Tibial nerve (tissue), 4 donors: Measurements from ENCODE around the gene SCAPER. TPM values are rescaled to one million over a fixed set of nuclear protein-coding genes. Genes with fewer than 3 reads are reported as not detected.
"Not testable (repeated sequence)": the region's sequence is repeated elsewhere in the genome, so short reads cannot be mapped to it uniquely, and the experiment has no call there.

Experiments used
- DNase-seq, 2 donors: peaks; one replicate each; pipeline ENCODE4 v3.0.0-alpha.2; 2019; ENCODE audit warnings: low spot score in 2 of 2
- H3K27ac ChIP-seq, 4 donors: fragments of 200-600 bp; sonication (generic) in 3 of 4; one replicate each; pipeline ENCODE4 v1.5.1; 2017 to 2019; ENCODE audit warnings: mild to moderate bottlenecking in 1 of 4
- H3K27me3 ChIP-seq, 2 donors: fragments of 200-600 bp; sonication (generic) in 1 of 2; one replicate each; pipeline versions ENCODE4 v1.5.1 to v1.6.0; 2017 to 2019
- H3K36me3 ChIP-seq, 3 donors: fragments of 200-600 bp; sonication (generic); one replicate each; pipeline ENCODE4 v1.5.1; 2018 to 2019
- H3K4me1 ChIP-seq, 4 donors: fragments of 200-600 bp; sonication (generic) in 3 of 4; one replicate each; pipeline ENCODE4 v1.5.1; 2017 to 2019
- H3K4me3 ChIP-seq, 4 donors: fragments of 200-600 bp; sonication (generic) in 3 of 4; one replicate each; pipeline ENCODE4 v1.5.1; 2017 to 2019; ENCODE audit warnings: mild to moderate bottlenecking in 1 of 4, moderate library complexity in 1 of 4
- H3K9me3 ChIP-seq, 4 donors: fragments of 200-600 bp; sonication (generic) in 3 of 4; one replicate each; pipeline ENCODE4 v1.5.1; 2017 to 2019
- CTCF ChIP-seq, 5 experiments: fragments of 200-600 bp in 3 of 5; fragments of 450-650 bp in 2 of 5; sonication (generic) in 3 of 5; IDR thresholded peaks; one replicate each; pipeline ENCODE4 v1.5.1; 2016 to 2019; ENCODE audit warnings: antibody characterized with exemption in 5 of 5, mild to moderate bottlenecking in 3 of 5, moderate library complexity in 2 of 5
- EP300 ChIP-seq, 2 donors: sonication (generic); formaldehyde crosslinking; IDR thresholded peaks; one replicate each; pipeline ENCODE4 v1.6.1; 2017; ENCODE audit warnings: antibody characterized with exemption in 2 of 2, mild to moderate bottlenecking in 1 of 2
- POLR2A ChIP-seq, 2 donors: fragments of 450-650 bp; IDR thresholded peaks; one replicate each; pipeline ENCODE4 v1.6.1; 2017; ENCODE audit warnings: antibody characterized with exemption in 2 of 2, mild to moderate bottlenecking in 2 of 2, moderate library complexity in 2 of 2
- WGBS, 2 donors: methylation state at CpG; one replicate each; pipeline ENCODE4 v1.1.5; 2018; 5-methylcytosine and 5-hydroxymethylcytosine counted together
- total RNA-seq, 4 donors: library from RNA; depleted of rRNA; stranded (reverse); fragments of >200 nt; gene quantifications; one replicate each; pipeline ENCODE4 v1.1.0, GENCODE V29; 2016

The SCAPER gene
- total RNA-seq, 4 donors from 2014 or later = 25.5 to 45.3 (median 37.3) TPM

DNA sequence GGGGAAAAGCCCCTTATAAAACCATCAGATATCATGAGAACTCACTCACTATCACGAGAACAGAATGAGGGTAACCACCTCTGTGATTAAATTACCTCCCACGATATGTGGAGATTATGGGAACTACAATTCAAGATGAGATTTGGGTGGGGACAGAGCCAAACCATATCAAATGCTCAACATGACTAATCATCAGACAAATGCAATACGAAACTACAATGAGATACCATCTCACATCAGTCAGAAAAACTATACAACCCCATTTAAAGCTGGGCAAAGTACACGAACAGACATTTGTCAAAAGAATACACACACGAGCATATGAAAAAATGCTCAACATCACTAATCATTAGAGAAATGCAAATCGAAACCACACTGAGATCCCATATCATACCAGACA lies 67.7 kb downstream of the SCAPER start:
- WGBS, 2 donors = 89 to 91% methylated on average over 6 of the region's 6 CpGs

GRCh38 chr15:76829939-76830338 lies 75.2 kb downstream of the SCAPER start:
- Histone ChIP-seq H3K27ac (no peak overlapping the region), H3K9me3 (peaks cover 0 to 13% (median 2%) of the 10 kb centered on the region in 4 donors), H3K4me3 (no peak overlapping the region), H3K4me1 (no peaks in the 10 kb centered on the region), H3K36me3 (peaks cover 0 to 5% (median 0%) of the 10 kb centered on the region in 3 donors), H3K27me3 (no peaks in the 10 kb centered on the region)
- TF ChIP-seq EP300 (IDR thresholded peaks at IDR 0.05) = no peak
- no peak for TF ChIP-seq CTCF (IDR thresholded peaks at IDR 0.05)
- no peak for TF ChIP-seq POLR2A (IDR thresholded peaks at IDR 0.05)
- 89 to 91% methylated on average over 4 of the region's 4 CpGs for WGBS, 2 donors
- DNase-seq = no peak

More for the DNA sequence above, 67.7 kb downstream of the SCAPER start:
- no peaks in the 10 kb centered on the region for H3K4me1 ChIP-seq
- TF ChIP-seq EP300 (IDR thresholded peaks at IDR 0.05) (no peak), POLR2A (IDR thresholded peaks at IDR 0.05) (no peak), CTCF (IDR thresholded peaks at IDR 0.05) (no peak)
- DNase-seq = no peak
- H3K27ac ChIP-seq = no peak overlapping the region
- H3K27me3 ChIP-seq = no peaks in the 10 kb centered on the region
- H3K36me3 ChIP-seq = peaks cover 0 to 7% (median 0%) of the 10 kb centered on the region in 3 donors
- H3K4me3 ChIP-seq = no peak overlapping the region
- H3K9me3 ChIP-seq = peaks cover 0 to 12% (median 2%) of the 10 kb centered on the region in 4 donors

DNA sequence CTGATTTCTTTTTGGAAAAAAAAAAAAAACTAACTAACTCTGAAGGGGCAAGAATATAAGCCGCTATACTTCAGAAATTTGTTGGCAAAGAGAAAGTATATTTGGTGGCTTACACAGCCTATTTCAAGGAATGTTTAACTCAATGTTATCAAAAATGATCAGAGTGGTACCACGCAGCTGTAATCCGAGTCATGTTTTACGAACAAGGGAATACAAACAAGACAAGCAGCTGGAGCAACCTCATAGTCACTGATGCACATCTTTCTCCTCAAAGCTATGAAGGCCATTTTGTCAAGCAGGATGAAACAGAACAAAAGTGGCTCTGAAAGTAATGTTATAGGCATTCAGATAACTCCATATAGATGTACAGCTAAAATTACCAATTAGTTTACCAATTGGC lies 81.2 kb downstream of the SCAPER start:
- no peaks in the 10 kb centered on the region for H3K27me3 ChIP-seq
- WGBS, 2 donors = 96 to 98% methylated on average over 4 of the region's 4 CpGs
- H3K9me3 ChIP-seq = peaks cover 0 to 4% (median 0%) of the 10 kb centered on the region in 4 donors
- H3K27ac ChIP-seq = no peak overlapping the region
- H3K4me3 ChIP-seq = no peak overlapping the region
- no peak for DNase-seq
- H3K36me3 ChIP-seq = peaks cover 0 to 16% (median 0%) of the 10 kb centered on the region in 3 donors
- H3K4me1 ChIP-seq = no peaks in the 10 kb centered on the region
- TF ChIP-seq POLR2A (IDR thresholded peaks at IDR 0.05) (no peak), CTCF (IDR thresholded peaks at IDR 0.05) (no peak), EP300 (IDR thresholded peaks at IDR 0.05) (no peak)

GRCh38 chr15:76823303-76823702 lies 81.8 kb downstream of the SCAPER start:
- TF ChIP-seq EP300 (IDR thresholded peaks at IDR 0.05) = no peak
- TF ChIP-seq CTCF (IDR thresholded peaks at IDR 0.05) = no peak
- no peak for TF ChIP-seq POLR2A (IDR thresholded peaks at IDR 0.05)
- no peak for DNase-seq
- H3K4me1 ChIP-seq = no peaks in the 10 kb centered on the region
- H3K27ac ChIP-seq = no peak overlapping the region
- H3K4me3 ChIP-seq = no peak overlapping the region
- H3K36me3 ChIP-seq = peaks cover 0 to 21% (median 0%) of the 10 kb centered on the region in 3 donors
- peaks cover 0 to 9% (median 0%) of the 10 kb centered on the region in 4 donors for H3K9me3 ChIP-seq
- WGBS, 2 donors = 98% methylated on average over 2 of the region's 2 CpGs
- H3K27me3 ChIP-seq = no peaks in the 10 kb centered on the region

DNA sequence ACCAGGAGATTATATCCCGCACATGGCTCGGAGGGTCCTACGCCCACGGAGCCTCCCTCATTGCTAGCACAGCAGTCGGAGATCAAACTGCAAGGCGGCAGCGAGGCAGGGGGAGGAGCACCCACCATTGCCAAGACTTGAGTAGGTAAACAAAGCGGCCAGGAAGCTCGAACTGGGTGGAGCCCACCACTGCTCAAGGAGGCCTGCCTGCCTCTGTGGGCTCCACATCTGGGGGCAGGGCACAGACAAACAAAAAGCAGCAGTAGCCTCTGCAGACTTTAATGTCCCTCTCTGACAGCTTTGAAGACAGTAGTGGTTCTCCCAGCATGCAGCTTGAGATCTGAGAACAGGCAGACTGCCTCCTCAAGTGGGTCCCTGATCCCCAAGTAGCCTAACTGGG lies 86.2 kb downstream of the SCAPER start:
- not testable (repeated sequence) for H3K27me3 ChIP-seq, H3K4me1 ChIP-seq, H3K4me3 ChIP-seq, H3K27ac ChIP-seq, DNase-seq
- Histone ChIP-seq H3K36me3 (peaks cover 0 to 27% (median 0%) of the 10 kb centered on the region in 3 donors), H3K9me3 (peaks cover 0 to 25% (median 0%) of the 10 kb centered on the region in 4 donors)
- 97 to 98% methylated on average over 7 to 9 of the region's 9 CpGs for WGBS, 2 donors

DNA sequence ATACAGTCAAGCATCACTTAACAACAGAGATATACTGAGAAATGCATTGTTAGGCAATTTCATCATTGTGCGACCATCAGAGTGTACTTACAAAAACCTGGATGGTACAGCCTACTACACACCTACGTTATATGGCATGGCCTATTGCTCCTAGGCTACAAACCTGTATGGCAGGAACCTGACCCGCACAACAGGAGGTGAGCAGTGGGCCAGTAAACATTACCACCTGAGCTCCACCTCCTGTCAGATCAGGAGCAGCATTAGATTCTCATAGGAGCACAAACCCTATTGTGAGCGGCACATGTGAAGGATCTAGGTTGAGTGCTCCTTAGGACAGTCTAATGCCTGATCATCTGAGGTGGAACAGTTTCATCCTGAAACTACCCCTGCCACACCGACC lies 89.7 kb downstream of the SCAPER start:
- peaks cover 0 to 18% (median 0%) of the 10 kb centered on the region in 3 donors for H3K36me3 ChIP-seq
- no peak overlapping the region for H3K4me3 ChIP-seq
- H3K27ac ChIP-seq = no peak overlapping the region
- peaks cover 0 to 33% (median 0%) of the 10 kb centered on the region in 4 donors for H3K9me3 ChIP-seq
- H3K4me1 ChIP-seq = no peaks in the 10 kb centered on the region
- H3K27me3 ChIP-seq = no peaks in the 10 kb centered on the region
- no peak for DNase-seq
- WGBS, 2 donors = 95 to 100% methylated on average over 5 of the region's 5 CpGs
- no peak for TF ChIP-seq CTCF (IDR thresholded peaks at IDR 0.05)
- no peak for TF ChIP-seq POLR2A (IDR thresholded peaks at IDR 0.05)
- no peak for TF ChIP-seq EP300 (IDR thresholded peaks at IDR 0.05)
